SK-N-SH (cell line): ENCODE measurements around the gene ITSN2. TPM values are rescaled to one million over a fixed set of nuclear protein-coding genes. Genes with fewer than 3 reads are reported as not detected.

ENCODE experiments used
- CTCF ChIA-PET: fragments of 300-600, 350-600 bp; formaldehyde crosslinking; extraction: SDS; loops from one replicate; lab custom pipeline; 2021; lab: Yijun Ruan, JAX
- POLR2A ChIA-PET: fragments of 350-600 bp; sonication (Branson Sonifier 250); formaldehyde crosslinking; extraction: SDS; loops from one replicate; lab custom pipeline; 2020; ENCODE audit warnings: antibody characterized with exemption, inconsistent platforms; lab: Yijun Ruan, JAX
- DNase-seq: peaks from one replicate; pipeline ENCODE4 v3.0.0; 2012
- H2AFZ ChIP-seq: fragments of 200-600 bp; sonication (generic); 2 replicates; pipeline ENCODE4 v1.8.1; 2016; ENCODE audit warnings: antibody characterized with exemption, mild to moderate bottlenecking, low read depth
- H3F3A ChIP-seq: fragments of 200-600 bp; sonication (generic); replicated peaks from 2 replicates; pipeline ENCODE3; 2016; ENCODE audit warnings: antibody characterized with exemption, mild to moderate bottlenecking; ENCODE audit not compliant: insufficient read depth
- H3K27ac ChIP-seq, 2 experiments: fragments of 200-500 bp in 1 of 2; fragments of 200-600 bp in 1 of 2; sonication (Bioruptor generic) in 1 of 2; sonication (generic), shearing (Covaris generic) in 1 of 2; 2 replicates each; pipeline versions ENCODE4 v1.5.1 to v1.6.1; 2014 to 2016; ENCODE audit warnings: low read depth in 2 of 2, inconsistent platforms in 1 of 2, low read length in 1 of 2, mild to moderate bottlenecking in 1 of 2, mixed read lengths in 1 of 2
- H3K27me3 ChIP-seq: fragments of 200-600 bp; sonication (generic), shearing (Covaris generic); 2 replicates; pipeline ENCODE4 v1.6.1; 2016; ENCODE audit warnings: mixed run types; ENCODE audit not compliant: insufficient read depth
- H3K36me3 ChIP-seq, 2 experiments: fragments of 200-500 bp in 1 of 2; fragments of 200-600 bp in 1 of 2; sonication (Bioruptor generic) in 1 of 2; sonication (generic) in 1 of 2; replicated peaks in 1 of 2; 2 replicates each; pipeline versions ENCODE3 to v1.5.1; 2014 to 2016; ENCODE audit warnings: low read length in 1 of 2, mild to moderate bottlenecking in 1 of 2; ENCODE audit not compliant: insufficient read depth in 2 of 2, control insufficient read depth in 1 of 2
- H3K4me1 ChIP-seq, 2 experiments: fragments of 200-500 bp in 1 of 2; fragments of 200-600 bp in 1 of 2; sonication (Bioruptor generic) in 1 of 2; sonication (generic), shearing (Covaris generic) in 1 of 2; 2 replicates each; pipeline versions ENCODE4 v1.5.1 to v1.6.1; 2014 to 2016; ENCODE audit warnings: low read depth in 1 of 2, low read length in 1 of 2, mixed run types in 1 of 2; ENCODE audit not compliant: insufficient read depth in 2 of 2, control insufficient read depth in 1 of 2
- H3K4me2 ChIP-seq: fragments of 200-600 bp; sonication (generic), shearing (Covaris generic); 2 replicates; pipeline ENCODE4 v1.6.1; 2017; ENCODE audit warnings: mixed run types
- H3K4me3 ChIP-seq, 2 experiments: fragments of 200-500 bp in 1 of 2; fragments of 200-600 bp in 1 of 2; sonication (Bioruptor generic) in 1 of 2; sonication (generic), shearing (Covaris generic) in 1 of 2; 2 replicates each; pipeline versions ENCODE4 v1.5.1 to v1.8.1; 2014 to 2016; ENCODE audit warnings: low read depth in 2 of 2, inconsistent platforms in 1 of 2, low read length in 1 of 2, mild to moderate bottlenecking in 1 of 2, mixed read lengths in 1 of 2, moderate library complexity in 1 of 2
- H3K79me2 ChIP-seq: fragments of 200-600 bp; sonication (generic); 2 replicates; pipeline ENCODE4 v1.8.1; 2017; ENCODE audit warnings: mild to moderate bottlenecking; ENCODE audit not compliant: insufficient read depth
- H3K9ac ChIP-seq: fragments of 200-600 bp; sonication (generic); 2 replicates; pipeline ENCODE4 v1.6.1; 2017; ENCODE audit warnings: mixed run types
- H3K9me2 ChIP-seq: fragments of 200-600 bp; sonication (generic); 2 replicates; pipeline ENCODE4 v1.6.1; 2017; ENCODE audit warnings: mixed run types
- H3K9me3 ChIP-seq: fragments of 200-600 bp; sonication (generic); 2 replicates; pipeline ENCODE4 v1.6.1; 2017; ENCODE audit warnings: mixed run types, mild to moderate bottlenecking, moderate library complexity
- H4K20me1 ChIP-seq: fragments of 200-600 bp; sonication (generic); 2 replicates; pipeline ENCODE4 v1.6.1; 2017; ENCODE audit warnings: mild to moderate bottlenecking, mixed run types; ENCODE audit not compliant: insufficient read depth
- CHD2 ChIP-seq: fragments of 150-350 bp; IDR thresholded peaks from 2 replicates; pipeline ENCODE4 v1.6.1; 2018; ENCODE audit warnings: low read length; ENCODE audit not compliant: partially characterized antibody
- ELF1 ChIP-seq: IDR thresholded peaks from 2 replicates; pipeline ENCODE4 v1.4.0; 2012
- EZH2phosphoT487 ChIP-seq: fragments of 200-600 bp; sonication (generic); IDR thresholded peaks from 2 replicates; pipeline ENCODE4 v1.6.1; 2017; ENCODE audit warnings: low read depth, mixed run types, mild to moderate bottlenecking, antibody characterized with exemption, moderate library complexity, borderline replicate concordance
- FOSL2 ChIP-seq: IDR thresholded peaks from 2 replicates; pipeline ENCODE4 v1.4.0; 2012; ENCODE audit warnings: low read depth, mild to moderate bottlenecking, moderate library complexity, borderline replicate concordance
- FOXJ3 ChIP-seq: sonication (generic); formaldehyde crosslinking; IDR thresholded peaks from 2 replicates; pipeline ENCODE4 v1.5.1; 2020; ENCODE audit warnings: mild to moderate bottlenecking, missing genetic modification reagents
- GABPA ChIP-seq: IDR thresholded peaks from 2 replicates; pipeline ENCODE4 v1.4.0; 2012; ENCODE audit warnings: low read depth, mild to moderate bottlenecking
- MEF2A ChIP-seq: IDR thresholded peaks from 2 replicates; pipeline ENCODE4 v1.4.0; 2012; ENCODE audit warnings: low read depth, borderline replicate concordance
- MXI1 ChIP-seq: IDR thresholded peaks from 2 replicates; pipeline ENCODE4 v1.6.1; 2012; ENCODE audit warnings: mild to moderate bottlenecking, low read depth, low read length, improper control_type of control experiment
- NRF1 ChIP-seq: IDR thresholded peaks from 2 replicates; pipeline ENCODE4 v1.6.1; 2012; ENCODE audit warnings: low read depth, mild to moderate bottlenecking, low read length
- POLR2AphosphoS5 ChIP-seq: IDR thresholded peaks from 2 replicates; pipeline ENCODE4 v1.6.1; 2012; ENCODE audit warnings: low read depth, low read length
- RAD21 ChIP-seq: IDR thresholded peaks from 2 replicates; pipeline ENCODE4 v1.6.1; 2012; ENCODE audit warnings: mild to moderate bottlenecking, low read length
- RCOR1 ChIP-seq: fragments of 150-350 bp; IDR thresholded peaks from 2 replicates; pipeline ENCODE4 v1.6.1; 2017; ENCODE audit warnings: antibody characterized with exemption, low read length
- RFX5 ChIP-seq: IDR thresholded peaks from 2 replicates; pipeline ENCODE4 v1.6.1; 2012; ENCODE audit warnings: mild to moderate bottlenecking, improper control_type of control experiment, low read length
- RXRA ChIP-seq: IDR thresholded peaks from 2 replicates; pipeline ENCODE4 v1.4.0; 2012; ENCODE audit warnings: low read depth, mild to moderate bottlenecking, borderline replicate concordance
- SIN3A ChIP-seq: IDR thresholded peaks from 2 replicates; pipeline ENCODE4 v1.6.1; 2012; ENCODE audit warnings: low read depth, mild to moderate bottlenecking, low read length, moderate library complexity, borderline replicate concordance
- TAF1 ChIP-seq: IDR thresholded peaks from 2 replicates; pipeline ENCODE4 v1.6.1; 2012; ENCODE audit warnings: low read depth, mild to moderate bottlenecking, low read length, moderate library complexity, borderline replicate concordance
- TCF12 ChIP-seq: IDR thresholded peaks from 2 replicates; pipeline ENCODE4 v1.4.0; 2012
- TEAD4 ChIP-seq: IDR thresholded peaks from 2 replicates; pipeline ENCODE4 v1.4.0; 2012; ENCODE audit warnings: mild to moderate bottlenecking, borderline replicate concordance; ENCODE audit not compliant: insufficient read depth
- YY1 ChIP-seq: IDR thresholded peaks from 2 replicates; pipeline ENCODE4 v1.4.0; 2012; ENCODE audit warnings: low read depth, mild to moderate bottlenecking
- WGBS: methylation state at CpG from one replicate; pipeline ENCODE4 v1.1.6; 2017; ENCODE audit warnings: low lambda C conversion rate; 5-methylcytosine and 5-hydroxymethylcytosine counted together
- polyA plus RNA-seq, 3 experiments: library from polyadenylated mRNA; depleted of rRNA; stranded (reverse); fragments of >200 nt; gene quantifications; 2 replicates each; pipeline ENCODE4 v1.2.3, GENCODE V29; 2012
- TF ChIP-seq, protein P1 (sequence below): IDR thresholded peaks from 2 replicates; pipeline ENCODE4 v1.4.0; 2012; ENCODE audit warnings: low read depth, borderline replicate concordance
- TF ChIP-seq, protein P2 (sequence below): IDR thresholded peaks from 2 replicates; pipeline ENCODE4; 2012
- TF ChIP-seq, protein P3 (sequence below): IDR thresholded peaks from 2 replicates; pipeline ENCODE4 v1.4.0; 2012; ENCODE audit warnings: low read depth, borderline replicate concordance
- TF ChIP-seq, protein P4 (sequence below): fragments of 150-350 bp; IDR thresholded peaks from 2 replicates; pipeline ENCODE4 v1.6.1; 2017; ENCODE audit warnings: antibody characterized with exemption, low read length, low read depth, borderline replicate concordance

Gene ITSN2
- polyA plus RNA-seq, 1 of the 3 experiments (the other 2 are of a cell fraction): 11.9 TPM

DNA sequence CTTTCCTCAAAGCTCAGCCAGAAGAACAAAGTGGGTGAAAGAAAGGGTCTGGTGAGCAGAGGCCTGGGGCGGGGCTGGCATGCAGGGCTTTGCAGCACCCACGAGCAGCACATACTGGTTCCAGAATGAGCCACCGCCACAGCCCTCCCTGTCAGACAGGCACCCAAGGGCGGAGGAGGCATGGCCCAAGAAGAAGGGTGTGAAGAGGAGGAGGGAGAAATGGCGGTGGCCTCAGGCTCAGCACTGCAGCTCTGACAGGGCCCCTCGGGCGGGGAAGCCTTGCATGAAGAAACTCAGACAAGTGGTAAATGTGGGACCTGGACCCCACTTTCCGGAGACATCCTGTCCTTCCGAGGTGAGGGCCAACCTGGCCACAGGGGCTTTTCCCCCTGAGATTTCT, 169.8 kb downstream of the ITSN2 start:
- 84% methylated on average over 9 of the region's 9 CpGs for WGBS
- no peaks in the 10 kb centered on the region for H3K79me2 ChIP-seq
- H3K4me2 ChIP-seq: no peak overlapping the region
- no peaks in the 10 kb centered on the region for H3F3A ChIP-seq
- H2AFZ ChIP-seq: no peak overlapping the region
- no peak overlapping the region for H3K9ac ChIP-seq
- H3K36me3 ChIP-seq: no peaks in the 10 kb centered on the region
- H3K27ac ChIP-seq: no peak overlapping the region
- DNase-seq: no peak
- TF ChIP-seq, protein P1, sequence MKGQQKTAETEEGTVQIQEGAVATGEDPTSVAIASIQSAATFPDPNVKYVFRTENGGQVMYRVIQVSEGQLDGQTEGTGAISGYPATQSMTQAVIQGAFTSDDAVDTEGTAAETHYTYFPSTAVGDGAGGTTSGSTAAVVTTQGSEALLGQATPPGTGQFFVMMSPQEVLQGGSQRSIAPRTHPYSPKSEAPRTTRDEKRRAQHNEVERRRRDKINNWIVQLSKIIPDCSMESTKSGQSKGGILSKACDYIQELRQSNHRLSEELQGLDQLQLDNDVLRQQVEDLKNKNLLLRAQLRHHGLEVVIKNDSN: no peak
- TF ChIP-seq, protein P2, sequence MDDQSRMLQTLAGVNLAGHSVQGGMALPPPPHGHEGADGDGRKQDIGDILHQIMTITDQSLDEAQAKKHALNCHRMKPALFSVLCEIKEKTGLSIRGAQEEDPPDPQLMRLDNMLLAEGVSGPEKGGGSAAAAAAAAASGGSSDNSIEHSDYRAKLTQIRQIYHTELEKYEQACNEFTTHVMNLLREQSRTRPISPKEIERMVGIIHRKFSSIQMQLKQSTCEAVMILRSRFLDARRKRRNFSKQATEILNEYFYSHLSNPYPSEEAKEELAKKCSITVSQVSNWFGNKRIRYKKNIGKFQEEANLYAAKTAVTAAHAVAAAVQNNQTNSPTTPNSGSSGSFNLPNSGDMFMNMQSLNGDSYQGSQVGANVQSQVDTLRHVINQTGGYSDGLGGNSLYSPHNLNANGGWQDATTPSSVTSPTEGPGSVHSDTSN: no peak
- TF ChIP-seq TCF12 (no peak), SIN3A (no peak), RXRA (no peak), YY1 (no peak), NRF1 (no peak), RFX5 (no peak)
- TF ChIP-seq, protein P3, sequence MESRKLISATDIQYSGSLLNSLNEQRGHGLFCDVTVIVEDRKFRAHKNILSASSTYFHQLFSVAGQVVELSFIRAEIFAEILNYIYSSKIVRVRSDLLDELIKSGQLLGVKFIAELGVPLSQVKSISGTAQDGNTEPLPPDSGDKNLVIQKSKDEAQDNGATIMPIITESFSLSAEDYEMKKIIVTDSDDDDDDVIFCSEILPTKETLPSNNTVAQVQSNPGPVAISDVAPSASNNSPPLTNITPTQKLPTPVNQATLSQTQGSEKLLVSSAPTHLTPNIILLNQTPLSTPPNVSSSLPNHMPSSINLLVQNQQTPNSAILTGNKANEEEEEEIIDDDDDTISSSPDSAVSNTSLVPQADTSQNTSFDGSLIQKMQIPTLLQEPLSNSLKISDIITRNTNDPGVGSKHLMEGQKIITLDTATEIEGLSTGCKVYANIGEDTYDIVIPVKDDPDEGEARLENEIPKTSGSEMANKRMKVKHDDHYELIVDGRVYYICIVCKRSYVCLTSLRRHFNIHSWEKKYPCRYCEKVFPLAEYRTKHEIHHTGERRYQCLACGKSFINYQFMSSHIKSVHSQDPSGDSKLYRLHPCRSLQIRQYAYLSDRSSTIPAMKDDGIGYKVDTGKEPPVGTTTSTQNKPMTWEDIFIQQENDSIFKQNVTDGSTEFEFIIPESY: no peak
- H4K20me1 ChIP-seq: no peaks in the 10 kb centered on the region
- H3K4me3 ChIP-seq: no peak overlapping the region
- H3K9me3 ChIP-seq: peaks cover 1% of the 10 kb centered on the region; the same call in 1 of the 2 replicates
- ChIA-PET CTCF (interaction anchor here (0.9 to 1.7 kb wide), 3 partner anchors 14 to 27 kb away, joined by 3 to 6 read pairs (median 4); no protein-coding TSS in a partner anchor), POLR2A (no interaction called here)
- no peaks in the 10 kb centered on the region for H3K4me1 ChIP-seq
- H3K27me3 ChIP-seq: no peaks in the 10 kb centered on the region
- no peaks in the 10 kb centered on the region for H3K9me2 ChIP-seq

DNA sequence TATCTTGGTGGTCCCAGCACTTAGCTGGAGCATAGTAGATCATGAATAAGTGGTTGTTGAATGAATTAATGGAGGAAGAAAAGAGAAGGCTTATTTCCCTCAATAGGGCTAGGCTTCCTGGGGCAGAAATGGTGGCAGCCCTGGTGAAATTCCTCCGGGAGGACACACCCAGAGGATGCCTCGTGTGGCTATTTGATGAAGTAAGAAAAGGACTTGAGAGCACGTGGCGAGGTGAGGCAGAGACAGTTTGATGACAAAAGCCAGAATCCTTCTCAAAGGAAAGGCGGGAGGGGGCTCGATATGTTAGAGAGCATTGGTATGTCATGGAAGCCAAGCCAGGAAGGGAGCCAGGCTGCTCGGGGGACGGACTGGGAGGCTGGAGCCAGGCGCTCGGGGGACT, 170.8 kb downstream of the ITSN2 start:
- 78% methylated on average over 10 of the region's 10 CpGs for WGBS
- CTCF ChIA-PET: interaction anchor here (1.7 kb wide), 1 partner anchor 13 kb away, joined by 6 read pairs; no protein-coding TSS in a partner anchor
- H3K27ac ChIP-seq: no peak overlapping the region
- POLR2A ChIA-PET: no interaction called here
- H3K36me3 ChIP-seq: no peaks in the 10 kb centered on the region
- no peaks in the 10 kb centered on the region for H3K79me2 ChIP-seq
- H3K27me3 ChIP-seq: no peaks in the 10 kb centered on the region
- H4K20me1 ChIP-seq: no peaks in the 10 kb centered on the region
- no peak overlapping the region for H2AFZ ChIP-seq
- no peaks in the 10 kb centered on the region for H3K4me1 ChIP-seq
- no peak overlapping the region for H3K4me3 ChIP-seq
- no peak overlapping the region for H3K4me2 ChIP-seq
- H3K9ac ChIP-seq: no peak overlapping the region
- no peak for DNase-seq
- H3K9me2 ChIP-seq: no peaks in the 10 kb centered on the region
- H3K9me3 ChIP-seq: peaks cover 4% of the 10 kb centered on the region; the same call in 1 of the 2 replicates
- no peaks in the 10 kb centered on the region for H3F3A ChIP-seq
- TF ChIP-seq MXI1 (no peak), RAD21 (no peak), EZH2phosphoT487 (no peak), GABPA (no peak), MEF2A (no peak), RCOR1 (no peak), FOXJ3 (no peak), POLR2AphosphoS5 (no peak), TAF1 (no peak), FOSL2 (no peak), SIN3A (no peak), ELF1 (no peak), YY1 (no peak), CHD2 (no peak), TEAD4 (no peak), RXRA (no peak)
- TF ChIP-seq, protein P2: no peak
- TF ChIP-seq, protein P4, sequence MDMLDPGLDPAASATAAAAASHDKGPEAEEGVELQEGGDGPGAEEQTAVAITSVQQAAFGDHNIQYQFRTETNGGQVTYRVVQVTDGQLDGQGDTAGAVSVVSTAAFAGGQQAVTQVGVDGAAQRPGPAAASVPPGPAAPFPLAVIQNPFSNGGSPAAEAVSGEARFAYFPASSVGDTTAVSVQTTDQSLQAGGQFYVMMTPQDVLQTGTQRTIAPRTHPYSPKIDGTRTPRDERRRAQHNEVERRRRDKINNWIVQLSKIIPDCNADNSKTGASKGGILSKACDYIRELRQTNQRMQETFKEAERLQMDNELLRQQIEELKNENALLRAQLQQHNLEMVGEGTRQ: no peak
